HepG2 (cell line): Measurements from ENCODE around the gene ABCB9. TPM values are rescaled to one million over a fixed set of nuclear protein-coding genes. Genes with fewer than 3 reads are reported as not detected.
A peak's percentile ranks its signal among the peaks of the same experiment; 100 is the strongest.

ENCODE experiments used
- BRCA1 ChIP-seq: sonication (generic); formaldehyde crosslinking; IDR thresholded peaks from 2 replicates; pipeline ENCODE4 v1.4.0; 2020; ENCODE audit warnings: missing genetic modification reagents
- ETV6 ChIP-seq: sonication (generic); formaldehyde crosslinking; conservative IDR thresholded peaks from 2 replicates; pipeline ENCODE4 v1.4.0; 2020; ENCODE audit warnings: missing genetic modification reagents
- KDM5A ChIP-seq: fragments of 200-600 bp; sonication (generic); IDR thresholded peaks from 2 replicates; pipeline ENCODE4 v1.7.0; 2018; ENCODE audit warnings: antibody characterized with exemption, mild to moderate bottlenecking, low read length, borderline replicate concordance
- MED1 ChIP-seq: sonication (generic); formaldehyde crosslinking; IDR thresholded peaks from 2 replicates; pipeline ENCODE4 v1.4.0; 2020; ENCODE audit warnings: missing genetic modification reagents
- MIER2 ChIP-seq: IDR thresholded peaks from 2 replicates; pipeline ENCODE4 v1.6.1; 2016; ENCODE audit warnings: missing biosample characterization, missing genetic modification reagents
- PHF8 ChIP-seq: sonication (generic); formaldehyde crosslinking; IDR thresholded peaks from 2 replicates; pipeline ENCODE4 v1.5.0; 2020; ENCODE audit warnings: missing genetic modification reagents
- PLRG1 ChIP-seq: fragments of 450-650 bp; conservative IDR thresholded peaks from 2 replicates; pipeline ENCODE4 v1.6.1; 2016
- PRPF4 ChIP-seq: fragments of 200-400 bp; formaldehyde crosslinking; IDR thresholded peaks from 2 replicates; pipeline ENCODE4 v1.6.1; 2016; ENCODE audit warnings: low read length, low read depth; ENCODE audit not compliant: poor library complexity, severe bottlenecking
- RAD21 ChIP-seq: fragments of 450-650 bp; formaldehyde crosslinking; IDR thresholded peaks from 2 replicates; pipeline ENCODE4 v1.5.0; 2020; ENCODE audit warnings: mild to moderate bottlenecking
- RXRA ChIP-seq: sonication (generic); formaldehyde crosslinking; IDR thresholded peaks from 2 replicates; pipeline ENCODE4 v1.5.1; 2020; ENCODE audit warnings: missing genetic modification reagents
- ZNF644 ChIP-seq: IDR thresholded peaks from 2 replicates; pipeline ENCODE4 v1.6.1; 2016; ENCODE audit warnings: low read depth
- ZNF781 ChIP-seq: sonication (generic); formaldehyde crosslinking; IDR thresholded peaks from 2 replicates; pipeline ENCODE4 v1.5.1; 2020; ENCODE audit warnings: borderline replicate concordance, mild to moderate bottlenecking, missing genetic modification reagents; ENCODE audit errors: not compliant biosample characterization
- ZNF788 ChIP-seq: sonication (generic); formaldehyde crosslinking; IDR thresholded peaks from 2 replicates; pipeline ENCODE4 v1.5.0; 2020; ENCODE audit warnings: mild to moderate bottlenecking, missing genetic modification reagents, borderline replicate concordance
- ZNF878 ChIP-seq: sonication (generic); formaldehyde crosslinking; IDR thresholded peaks from 2 replicates; pipeline ENCODE4 v1.8.1; 2023; ENCODE audit warnings: mild to moderate bottlenecking, missing genetic modification reagents, moderate library complexity
- polyA plus RNA-seq, 8 experiments: library from polyadenylated mRNA; depleted of rRNA in 3 of 8; stranded (reverse) in 7 of 8; unstranded in 1 of 8; fragments of >200 nt; fragmentation: Illumina TruSeq in 4 of 8; extraction: Trizol in 4 of 8; gene quantifications; 2 replicates each; pipeline versions ENCODE4 v1.2.1 to v1.2.3, GENCODE V29; 2011 to 2016; ENCODE audit warnings: low read depth in 4 of 8, missing spikeins in 1 of 8, mixed read lengths in 1 of 8; ENCODE audit not compliant: insufficient read depth in 1 of 8
- total RNA-seq, 5 experiments: library from RNA; depleted of rRNA; stranded (reverse); fragments of >200 nt; fragmentation: Illumina TruSeq; extraction: Trizol; gene quantifications; 2 replicates each; pipeline ENCODE4 v1.2.3, GENCODE V29; 2016; ENCODE audit warnings: low read depth in 1 of 5
- TF ChIP-seq, protein P1 (sequence below): sonication (generic); formaldehyde crosslinking; IDR thresholded peaks from 2 replicates; pipeline ENCODE4 v1.9.0; 2021; ENCODE audit warnings: missing genetic modification reagents, borderline replicate concordance
- TF ChIP-seq, protein P2 (sequence below): sonication (generic); formaldehyde crosslinking; IDR thresholded peaks from 2 replicates; pipeline ENCODE4 v1.4.0; 2020; ENCODE audit warnings: missing genetic modification reagents, mild to moderate bottlenecking, borderline replicate concordance
- TF ChIP-seq, protein P3 (sequence below): sonication (generic); formaldehyde crosslinking; IDR thresholded peaks from 2 replicates; pipeline ENCODE4 v1.4.0; 2020; ENCODE audit warnings: missing genetic modification reagents
- TF ChIP-seq, protein P4 (sequence below): sonication (generic); formaldehyde crosslinking; IDR thresholded peaks from 2 replicates; pipeline ENCODE4 v1.4.0; 2020; ENCODE audit warnings: missing genetic modification reagents
- TF ChIP-seq, protein P5 (sequence below): sonication (generic); formaldehyde crosslinking; IDR thresholded peaks from 2 replicates; pipeline ENCODE4 v1.5.1; 2020; ENCODE audit warnings: mild to moderate bottlenecking, missing genetic modification reagents, borderline replicate concordance

ABCB9 gene
- total and polyA plus RNA-seq, 2 of the 13 experiments (the other 11 are each of a cell fraction or from before 2014, with no cell fraction given), result 5.1 to 6.0 TPM

DNA sequence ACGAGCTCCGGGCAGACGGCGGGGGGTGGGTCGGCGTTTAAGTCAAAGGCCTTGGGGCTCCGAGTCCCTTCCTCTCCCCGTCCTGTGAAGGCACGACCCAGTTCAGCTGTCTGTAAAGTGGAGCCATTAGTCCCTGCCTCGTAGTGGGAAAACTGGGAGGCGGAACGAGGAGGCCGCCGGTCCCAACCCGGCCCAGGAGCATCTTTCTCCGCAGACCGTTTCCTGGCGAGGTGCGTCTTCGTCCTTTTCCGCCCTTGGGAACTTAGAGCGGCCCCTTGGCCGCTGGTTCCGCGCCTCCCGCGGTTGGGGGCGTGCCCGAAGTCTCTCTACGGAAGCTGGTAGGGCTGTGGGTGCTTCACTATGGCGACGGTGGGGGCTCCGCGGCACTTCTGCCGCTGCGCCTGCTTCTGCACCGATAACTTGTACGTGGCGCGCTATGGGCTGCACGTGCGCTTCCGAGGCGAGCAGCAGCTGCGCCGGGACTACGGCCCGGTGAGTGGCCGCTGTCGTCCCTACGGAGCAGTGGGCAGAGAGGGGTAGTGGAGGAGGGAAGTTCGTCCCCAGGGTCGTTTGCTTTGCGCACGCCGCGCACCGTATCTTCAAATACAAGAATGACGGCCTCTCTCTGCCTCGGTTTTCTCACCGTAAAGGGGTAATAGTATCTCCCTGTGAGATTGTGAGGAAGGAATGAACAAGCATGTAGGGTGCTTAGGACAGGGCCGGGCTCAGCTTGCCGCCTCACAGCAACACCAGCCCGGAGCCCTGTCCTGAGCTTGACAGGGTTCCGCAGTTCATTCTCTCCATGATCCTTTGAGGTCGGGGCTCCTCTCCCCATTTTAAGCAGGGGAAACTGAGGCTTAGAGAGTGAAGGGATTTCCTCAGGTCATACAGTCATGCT lies 8.9 kb upstream of the ABCB9 start, which contains the start of gene OGFOD2 (continued):
- TF ChIP-seq, protein P1, sequence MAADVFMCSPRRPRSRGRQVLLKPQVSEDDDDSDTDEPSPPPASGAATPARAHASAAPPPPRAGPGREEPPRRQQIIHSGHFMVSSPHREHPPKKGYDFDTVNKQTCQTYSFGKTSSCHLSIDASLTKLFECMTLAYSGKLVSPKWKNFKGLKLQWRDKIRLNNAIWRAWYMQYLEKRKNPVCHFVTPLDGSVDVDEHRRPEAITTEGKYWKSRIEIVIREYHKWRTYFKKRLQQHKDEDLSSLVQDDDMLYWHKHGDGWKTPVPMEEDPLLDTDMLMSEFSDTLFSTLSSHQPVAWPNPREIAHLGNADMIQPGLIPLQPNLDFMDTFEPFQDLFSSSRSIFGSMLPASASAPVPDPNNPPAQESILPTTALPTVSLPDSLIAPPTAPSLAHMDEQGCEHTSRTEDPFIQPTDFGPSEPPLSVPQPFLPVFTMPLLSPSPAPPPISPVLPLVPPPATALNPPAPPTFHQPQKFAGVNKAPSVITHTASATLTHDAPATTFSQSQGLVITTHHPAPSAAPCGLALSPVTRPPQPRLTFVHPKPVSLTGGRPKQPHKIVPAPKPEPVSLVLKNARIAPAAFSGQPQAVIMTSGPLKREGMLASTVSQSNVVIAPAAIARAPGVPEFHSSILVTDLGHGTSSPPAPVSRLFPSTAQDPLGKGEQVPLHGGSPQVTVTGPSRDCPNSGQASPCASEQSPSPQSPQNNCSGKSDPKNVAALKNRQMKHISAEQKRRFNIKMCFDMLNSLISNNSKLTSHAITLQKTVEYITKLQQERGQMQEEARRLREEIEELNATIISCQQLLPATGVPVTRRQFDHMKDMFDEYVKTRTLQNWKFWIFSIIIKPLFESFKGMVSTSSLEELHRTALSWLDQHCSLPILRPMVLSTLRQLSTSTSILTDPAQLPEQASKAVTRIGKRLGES (CRISPR knock-in tag), result no peak
- TF ChIP-seq RAD21 (no peak; the same call in none of the 2 replicates), BRCA1 (CRISPR knock-in tag) (no peak), PRPF4 (no peak), ZNF644 (CRISPR knock-in tag) (no peak), MIER2 (CRISPR knock-in tag) (no peak), ETV6 (CRISPR knock-in tag) (0 out of 2 replicates have a peak, but pooled peaks have one; percentile 14), ZNF788 (CRISPR knock-in tag) (no peak), ZNF781 (CRISPR knock-in tag) (peak; percentile 11), PHF8 (peak; percentile 63), MED1 (CRISPR knock-in tag) (no peak), KDM5A (peak; percentile 94), ZNF878 (CRISPR knock-in tag) (0 out of 2 replicates have a peak, but pooled peaks have one; percentile 8), RXRA (CRISPR knock-in tag) (peak; percentile 10; the same call in 1 of the 2 replicates), PLRG1 (no peak)
- TF ChIP-seq, protein P2, sequence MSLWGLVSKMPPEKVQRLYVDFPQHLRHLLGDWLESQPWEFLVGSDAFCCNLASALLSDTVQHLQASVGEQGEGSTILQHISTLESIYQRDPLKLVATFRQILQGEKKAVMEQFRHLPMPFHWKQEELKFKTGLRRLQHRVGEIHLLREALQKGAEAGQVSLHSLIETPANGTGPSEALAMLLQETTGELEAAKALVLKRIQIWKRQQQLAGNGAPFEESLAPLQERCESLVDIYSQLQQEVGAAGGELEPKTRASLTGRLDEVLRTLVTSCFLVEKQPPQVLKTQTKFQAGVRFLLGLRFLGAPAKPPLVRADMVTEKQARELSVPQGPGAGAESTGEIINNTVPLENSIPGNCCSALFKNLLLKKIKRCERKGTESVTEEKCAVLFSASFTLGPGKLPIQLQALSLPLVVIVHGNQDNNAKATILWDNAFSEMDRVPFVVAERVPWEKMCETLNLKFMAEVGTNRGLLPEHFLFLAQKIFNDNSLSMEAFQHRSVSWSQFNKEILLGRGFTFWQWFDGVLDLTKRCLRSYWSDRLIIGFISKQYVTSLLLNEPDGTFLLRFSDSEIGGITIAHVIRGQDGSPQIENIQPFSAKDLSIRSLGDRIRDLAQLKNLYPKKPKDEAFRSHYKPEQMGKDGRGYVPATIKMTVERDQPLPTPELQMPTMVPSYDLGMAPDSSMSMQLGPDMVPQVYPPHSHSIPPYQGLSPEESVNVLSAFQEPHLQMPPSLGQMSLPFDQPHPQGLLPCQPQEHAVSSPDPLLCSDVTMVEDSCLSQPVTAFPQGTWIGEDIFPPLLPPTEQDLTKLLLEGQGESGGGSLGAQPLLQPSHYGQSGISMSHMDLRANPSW, result no peak
- TF ChIP-seq, protein P3, sequence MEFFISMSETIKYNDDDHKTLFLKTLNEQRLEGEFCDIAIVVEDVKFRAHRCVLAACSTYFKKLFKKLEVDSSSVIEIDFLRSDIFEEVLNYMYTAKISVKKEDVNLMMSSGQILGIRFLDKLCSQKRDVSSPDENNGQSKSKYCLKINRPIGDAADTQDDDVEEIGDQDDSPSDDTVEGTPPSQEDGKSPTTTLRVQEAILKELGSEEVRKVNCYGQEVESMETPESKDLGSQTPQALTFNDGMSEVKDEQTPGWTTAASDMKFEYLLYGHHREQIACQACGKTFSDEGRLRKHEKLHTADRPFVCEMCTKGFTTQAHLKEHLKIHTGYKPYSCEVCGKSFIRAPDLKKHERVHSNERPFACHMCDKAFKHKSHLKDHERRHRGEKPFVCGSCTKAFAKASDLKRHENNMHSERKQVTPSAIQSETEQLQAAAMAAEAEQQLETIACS (CRISPR knock-in tag), result no peak
- TF ChIP-seq, protein P4, sequence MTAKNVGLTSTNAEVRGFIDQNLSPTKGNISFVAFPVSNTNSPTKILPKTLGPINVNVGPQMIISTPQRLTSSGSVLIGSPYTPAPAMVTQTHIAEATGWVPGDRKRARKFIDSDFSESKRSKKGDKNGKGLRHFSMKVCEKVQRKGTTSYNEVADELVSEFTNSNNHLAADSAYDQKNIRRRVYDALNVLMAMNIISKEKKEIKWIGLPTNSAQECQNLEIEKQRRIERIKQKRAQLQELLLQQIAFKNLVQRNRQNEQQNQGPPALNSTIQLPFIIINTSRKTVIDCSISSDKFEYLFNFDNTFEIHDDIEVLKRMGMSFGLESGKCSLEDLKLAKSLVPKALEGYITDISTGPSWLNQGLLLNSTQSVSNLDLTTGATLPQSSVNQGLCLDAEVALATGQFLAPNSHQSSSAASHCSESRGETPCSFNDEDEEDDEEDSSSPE (CRISPR knock-in tag), result peak; percentile 77
- TF ChIP-seq, protein P5, sequence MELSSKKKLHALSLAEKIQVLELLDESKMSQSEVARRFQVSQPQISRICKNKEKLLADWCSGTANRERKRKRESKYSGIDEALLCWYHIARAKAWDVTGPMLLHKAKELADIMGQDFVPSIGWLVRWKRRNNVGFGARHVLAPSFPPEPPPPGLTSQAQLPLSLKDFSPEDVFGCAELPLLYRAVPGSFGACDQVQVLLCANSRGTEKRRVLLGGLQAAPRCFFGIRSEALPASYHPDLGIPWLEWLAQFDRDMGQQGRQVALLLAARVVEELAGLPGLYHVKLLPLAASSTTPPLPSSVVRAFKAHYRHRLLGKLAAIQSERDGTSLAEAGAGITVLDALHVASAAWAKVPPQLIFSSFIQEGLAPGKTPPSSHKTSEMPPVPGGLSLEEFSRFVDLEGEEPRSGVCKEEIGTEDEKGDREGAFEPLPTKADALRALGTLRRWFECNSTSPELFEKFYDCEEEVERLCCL (CRISPR knock-in tag), result no peak
